ENCODE measurements around the gene MRPL23.

MRPL23 gene

GRCh38 chr11:1953489-1954266 is 6.5 kb downstream of the MRPL23 start:
- DNase-seq (ENCODE audit: low spot score) = no peak

DNA sequence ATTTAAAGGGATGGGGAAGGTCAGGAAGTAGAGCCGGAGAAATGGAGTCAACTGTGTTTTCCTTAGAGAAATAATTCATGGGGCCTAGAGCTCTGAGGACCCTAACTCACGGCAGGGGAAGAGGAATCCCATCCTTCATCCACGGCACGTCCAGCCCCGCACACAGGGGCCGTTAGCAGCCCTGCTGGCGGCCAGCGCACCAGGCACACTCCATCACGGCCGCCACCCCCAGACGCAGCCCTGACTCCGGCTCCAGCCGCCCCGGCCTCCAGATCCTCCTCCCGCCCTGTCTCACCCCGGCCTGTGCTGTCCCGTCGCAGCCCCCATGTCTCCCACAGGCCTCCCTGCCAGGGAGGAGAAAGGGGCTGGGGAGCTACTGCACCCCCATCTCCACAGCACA is 11.2 kb downstream of the MRPL23 start:
- no peak for DNase-seq (ENCODE audit: low spot score)

DNA sequence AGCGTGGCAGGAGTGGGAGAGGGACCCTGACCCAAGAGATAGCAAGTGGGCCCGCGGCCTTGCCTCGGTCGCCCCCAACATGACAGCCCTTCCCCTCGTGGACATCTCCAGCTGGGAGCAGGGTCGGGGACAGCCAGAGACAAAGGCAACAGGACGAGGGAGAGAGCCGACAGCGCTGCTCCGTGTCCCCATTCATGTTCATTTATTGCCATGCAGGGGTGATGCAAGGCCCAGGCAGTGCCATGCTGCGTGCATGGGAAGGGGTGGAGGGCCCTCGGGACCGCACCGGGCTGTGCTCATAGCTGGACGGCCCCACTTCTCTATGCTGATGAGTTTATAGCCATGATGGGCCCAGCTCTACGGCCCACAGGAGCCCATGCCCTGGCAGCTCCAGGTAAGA is 12.7 kb downstream of the MRPL23 start:
- DNase-seq (ENCODE audit: low spot score) = no peak

DNA sequence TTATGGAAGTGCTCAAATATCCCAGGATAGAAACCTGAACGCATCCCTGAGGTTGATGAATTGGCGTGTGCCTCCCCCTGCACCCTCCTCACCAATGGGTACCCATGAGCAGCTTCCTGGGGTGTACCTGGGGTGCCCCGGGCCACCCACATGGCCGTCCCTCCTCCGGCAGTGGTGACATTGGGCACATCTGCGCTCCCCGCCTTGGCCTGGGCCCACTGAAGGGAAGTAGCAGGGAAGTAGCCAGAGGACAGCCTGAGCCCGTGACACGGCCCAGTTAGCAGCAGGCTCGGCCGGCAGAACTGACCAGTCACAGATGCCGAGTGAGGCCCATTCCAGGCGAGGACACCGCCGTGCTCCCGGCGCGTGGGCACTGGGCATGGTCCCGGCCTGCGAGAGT is 16.7 kb downstream of the MRPL23 start:
- no peak for DNase-seq (ENCODE audit: low spot score)

DNA sequence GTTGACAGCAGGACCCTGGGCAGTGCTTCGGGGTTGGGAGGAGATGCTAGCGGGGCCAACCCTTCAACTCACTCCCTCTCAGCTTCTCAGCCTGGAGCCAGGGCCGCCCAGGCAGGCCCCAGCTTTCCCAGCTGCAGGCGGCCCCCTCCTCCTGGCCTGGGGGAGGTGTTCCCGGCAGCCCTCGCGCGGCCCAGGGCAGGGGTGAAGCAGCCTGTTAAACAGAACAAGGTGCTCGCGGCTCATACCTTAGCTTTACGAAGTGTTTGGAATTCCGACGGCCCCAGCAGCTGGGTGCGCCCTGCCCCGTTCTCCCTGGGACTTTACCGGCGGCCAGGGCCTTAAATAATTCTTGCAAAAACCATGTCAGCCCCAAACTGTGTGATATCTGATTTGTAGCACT is 17.2 kb downstream of the MRPL23 start:
- DNase-seq (ENCODE audit: low spot score) = no peak

DNA sequence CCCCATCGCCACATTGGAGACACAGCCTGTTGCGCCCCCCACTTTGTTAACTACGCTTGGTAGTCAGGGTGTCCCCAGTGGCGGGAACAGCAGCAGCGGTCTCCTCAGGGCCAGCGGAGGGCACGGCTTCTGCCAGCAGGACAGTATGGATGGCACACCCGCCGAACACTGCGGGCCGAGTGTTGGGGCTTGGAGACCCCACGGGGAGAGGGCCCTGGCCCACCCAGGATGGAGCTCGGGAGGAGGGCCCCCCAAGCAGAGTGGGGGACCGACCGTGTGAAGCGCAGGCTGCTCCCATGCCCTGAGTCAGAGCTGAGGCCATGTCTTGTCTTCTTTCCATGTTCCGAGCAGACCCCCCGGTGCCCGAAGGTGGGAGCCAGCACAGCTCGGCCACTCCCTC is 17.8 kb downstream of the MRPL23 start:
- no peak for DNase-seq (ENCODE audit: low spot score)

- DNase-seq (ENCODE audit: low spot score) = no peak
Observed at GRCh38 chr11:1966531-1966930, 19.4 kb downstream of the MRPL23 start.

GRCh38 chr11:1967641-1968225 is 20.6 kb downstream of the MRPL23 start:
- DNase-seq (ENCODE audit: low spot score) = no peak

DNA sequence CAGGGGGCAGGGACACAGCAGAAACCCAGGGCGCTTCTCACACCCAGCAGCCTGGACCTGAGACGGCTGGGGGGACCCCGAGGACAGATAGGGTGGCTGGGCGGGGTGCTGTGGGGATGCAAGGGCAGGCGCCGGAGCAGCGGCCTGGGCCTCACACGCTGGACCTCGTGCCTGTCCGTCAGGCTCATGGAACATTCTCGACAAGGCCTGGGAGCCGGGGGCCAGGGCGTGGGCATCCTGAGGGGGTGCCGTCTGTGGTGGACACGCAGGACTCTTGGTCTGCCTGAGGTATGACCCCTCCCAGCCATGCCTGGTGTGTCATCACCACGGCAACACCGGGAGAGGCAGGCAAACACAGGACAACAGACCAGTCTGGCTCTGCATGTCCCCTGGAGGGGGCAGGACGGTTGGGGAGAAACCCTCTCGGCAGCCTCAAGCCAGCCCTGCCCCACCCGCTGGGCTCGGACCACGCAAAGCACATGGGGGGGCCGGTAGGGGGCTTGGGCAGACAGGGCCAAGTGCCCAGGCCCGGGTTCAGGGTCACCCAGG is 21.4 kb downstream of the MRPL23 start:
- DNase-seq (ENCODE audit: low spot score) = no peak

- no peak for DNase-seq (ENCODE audit: low spot score)
Observed at GRCh38 chr11:1969035-1969434, 21.9 kb downstream of the MRPL23 start.

GRCh38 chr11:1969776-1970175 is 22.6 kb downstream of the MRPL23 start:
- no peak for DNase-seq (ENCODE audit: low spot score)

DNA sequence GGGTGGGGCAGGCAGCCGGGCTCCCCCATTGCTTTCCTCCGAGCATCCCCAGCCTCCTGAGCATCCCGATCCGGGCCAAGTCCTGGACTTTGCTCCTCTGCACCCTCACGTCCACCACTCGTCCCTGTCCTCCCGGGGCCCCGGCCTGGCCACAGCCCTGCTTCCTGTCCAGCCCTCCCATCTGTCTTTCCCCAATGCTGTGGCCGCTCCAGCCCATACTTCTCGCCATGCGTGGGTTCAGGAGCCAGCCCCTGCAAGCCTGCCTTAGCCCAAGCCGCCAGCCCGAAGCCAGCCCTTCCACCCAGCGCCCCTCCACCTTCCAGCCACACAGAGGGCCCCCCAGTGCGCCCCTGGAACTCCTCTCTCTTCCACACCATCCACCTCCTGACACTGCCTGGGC is 23.8 kb downstream of the MRPL23 start:
- DNase-seq (ENCODE audit: low spot score) = no peak

DNA sequence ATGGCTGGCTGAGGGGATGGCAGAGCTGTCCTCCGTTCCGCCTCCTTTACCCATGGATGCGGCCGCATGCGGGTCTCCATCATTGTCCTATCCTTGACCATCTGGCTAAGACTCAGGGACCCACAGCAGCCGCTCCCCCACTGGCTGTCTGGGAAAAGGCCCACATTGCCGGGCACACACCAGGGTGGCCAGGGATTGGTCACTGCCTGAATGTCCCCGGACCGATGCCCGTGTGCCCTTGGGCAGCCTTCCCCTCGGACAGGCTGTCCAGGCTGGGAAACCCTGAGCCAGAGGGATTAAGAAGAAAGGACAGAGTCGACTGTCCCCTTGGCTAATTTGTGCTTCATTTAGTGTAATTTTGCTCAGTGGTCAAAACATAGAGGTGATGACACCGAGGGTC is 28.1 kb downstream of the MRPL23 start:
- DNase-seq (ENCODE audit: low spot score) = no peak

DNA sequence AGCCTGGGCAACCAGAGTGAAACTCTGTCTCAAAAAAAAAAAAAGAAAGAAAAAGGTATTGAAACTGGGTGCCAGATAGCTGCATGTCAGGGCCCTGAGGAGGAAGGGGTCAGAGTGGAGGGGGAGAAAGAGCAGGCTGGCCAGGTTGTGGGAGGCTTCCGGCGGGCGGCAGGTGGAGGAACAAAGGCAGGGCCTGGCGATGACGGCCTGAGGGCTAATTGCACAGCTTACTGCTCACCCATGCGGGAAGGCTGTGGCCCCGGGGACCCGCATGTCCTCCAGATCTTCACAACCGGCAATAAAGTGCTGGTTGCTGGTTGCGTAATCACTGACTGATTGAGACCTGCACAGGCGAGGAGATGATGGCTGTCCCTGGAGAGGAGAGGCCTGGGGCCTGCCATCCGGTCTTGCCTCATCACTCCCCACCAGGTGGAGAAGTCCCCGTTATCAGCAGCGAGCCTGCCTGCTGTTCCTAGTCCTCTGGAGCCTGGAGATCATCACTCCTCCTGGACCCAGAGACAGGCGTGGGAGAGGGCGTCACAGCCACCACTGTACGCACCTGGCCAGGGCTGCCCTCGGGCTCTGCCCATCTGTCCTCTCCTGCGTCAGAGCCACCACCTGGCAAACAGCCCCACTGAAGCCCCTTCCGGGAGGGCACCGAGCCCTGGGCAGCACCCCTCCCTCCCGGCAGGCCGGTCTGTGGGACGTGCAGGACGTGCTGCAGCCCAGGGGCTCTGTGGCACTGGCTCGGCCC is 31.8 kb downstream of the MRPL23 start:
- DNase-seq (ENCODE audit: low spot score) = no peak

- DNase-seq (ENCODE audit: low spot score) = no peak
Observed at GRCh38 chr11:1979607-1980006, 32.5 kb downstream of the MRPL23 start.

DNA sequence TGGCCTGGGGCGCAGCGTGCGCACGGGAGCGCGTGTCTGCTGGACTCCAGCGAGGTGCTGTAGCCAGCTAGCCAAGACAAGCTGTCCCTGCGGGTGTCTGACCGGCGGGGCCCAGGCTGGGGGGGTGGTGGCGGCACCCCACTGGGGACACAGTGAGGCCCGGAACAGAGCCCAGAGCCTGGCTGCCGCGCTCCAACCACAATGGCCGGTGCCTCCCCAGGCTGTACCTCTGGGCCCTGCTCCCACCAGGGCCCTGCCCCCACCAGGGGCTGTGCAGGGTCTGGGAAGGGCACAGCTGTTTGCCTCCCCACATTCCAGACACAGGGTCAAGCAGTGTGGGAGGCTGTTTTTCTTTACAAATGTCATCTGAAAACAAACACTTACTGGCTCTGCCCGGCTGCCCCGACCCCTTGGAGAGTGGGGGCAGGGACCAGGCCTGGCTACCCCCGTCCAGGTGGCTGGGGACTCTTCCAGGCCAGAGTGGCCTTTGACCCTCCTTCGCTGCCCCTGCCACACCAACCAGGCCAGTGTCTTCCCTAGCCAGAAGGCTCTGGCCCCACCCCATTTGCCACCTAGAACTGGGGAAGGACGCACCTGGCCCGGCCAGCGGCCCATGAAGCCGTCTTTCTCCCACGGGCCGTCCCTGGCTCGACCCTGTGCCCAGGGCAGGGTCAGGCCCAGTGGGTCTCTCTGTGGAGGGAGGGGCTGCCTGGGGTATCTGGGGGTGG is 35.9 kb downstream of the MRPL23 start:
- DNase-seq (ENCODE audit: low spot score) = no peak

DNA sequence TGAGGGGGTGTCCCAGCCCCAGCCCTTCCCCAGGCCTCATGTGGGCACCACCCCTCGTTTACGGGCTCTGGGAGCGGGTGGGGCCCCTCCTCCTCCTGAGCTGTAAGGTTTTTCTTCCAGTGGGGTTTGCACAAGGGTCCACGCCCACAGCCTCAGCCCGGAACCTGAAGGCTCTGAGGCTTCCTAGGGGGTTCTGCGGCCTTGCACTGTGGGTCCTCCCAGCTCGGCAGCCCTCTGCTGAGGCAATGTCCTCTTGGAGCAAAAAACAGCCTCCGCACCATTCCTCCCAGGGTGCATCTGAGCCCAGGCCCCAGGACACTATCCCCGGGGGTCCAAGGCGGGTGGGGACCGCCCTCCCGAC is 36.4 kb downstream of the MRPL23 start:
- no peak for DNase-seq (ENCODE audit: low spot score)

DNA sequence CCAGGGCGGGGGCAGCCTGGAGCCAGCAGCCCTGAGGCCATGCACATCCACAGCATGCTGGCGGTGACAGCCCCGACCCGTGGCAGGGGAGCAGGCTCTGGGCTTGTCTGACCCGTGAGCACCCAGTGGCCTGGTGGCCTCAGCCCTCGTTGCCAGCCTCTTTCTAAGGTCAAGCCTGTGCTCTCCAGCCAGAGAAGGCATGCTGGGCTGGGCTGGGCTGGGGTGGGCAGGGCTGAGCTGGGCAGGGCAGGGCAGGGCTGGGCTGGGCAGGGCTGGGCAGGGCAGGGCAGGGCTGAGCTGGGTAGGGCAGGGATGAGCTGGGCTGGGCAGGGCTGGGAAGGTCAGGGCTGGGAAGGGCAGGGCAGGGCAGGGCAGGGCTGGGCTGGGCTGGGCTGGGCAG is 39.9 kb downstream of the MRPL23 start:
- DNase-seq (ENCODE audit: low spot score) = no peak

DNA sequence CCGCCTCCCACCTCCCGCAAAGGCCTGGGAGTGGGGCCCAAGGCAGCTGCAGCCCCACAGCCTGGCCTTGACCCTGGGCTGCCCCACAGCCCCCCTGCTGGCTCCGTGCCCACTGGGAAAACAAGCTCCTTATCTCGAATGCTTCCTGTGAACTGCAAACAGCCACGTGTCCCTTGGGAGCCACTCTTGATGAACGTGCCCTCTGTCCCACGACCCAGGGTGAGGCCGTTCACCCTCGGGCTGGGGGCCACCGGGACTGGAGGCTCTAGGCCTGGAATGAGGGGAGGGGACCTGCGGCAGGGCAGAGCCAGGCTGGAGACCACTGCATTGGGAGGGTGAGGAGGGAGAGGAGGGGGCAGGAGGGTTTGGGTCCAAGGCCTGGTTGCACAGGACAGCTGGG is 41.0 kb downstream of the MRPL23 start:
- no peak for DNase-seq (ENCODE audit: low spot score)

DNA sequence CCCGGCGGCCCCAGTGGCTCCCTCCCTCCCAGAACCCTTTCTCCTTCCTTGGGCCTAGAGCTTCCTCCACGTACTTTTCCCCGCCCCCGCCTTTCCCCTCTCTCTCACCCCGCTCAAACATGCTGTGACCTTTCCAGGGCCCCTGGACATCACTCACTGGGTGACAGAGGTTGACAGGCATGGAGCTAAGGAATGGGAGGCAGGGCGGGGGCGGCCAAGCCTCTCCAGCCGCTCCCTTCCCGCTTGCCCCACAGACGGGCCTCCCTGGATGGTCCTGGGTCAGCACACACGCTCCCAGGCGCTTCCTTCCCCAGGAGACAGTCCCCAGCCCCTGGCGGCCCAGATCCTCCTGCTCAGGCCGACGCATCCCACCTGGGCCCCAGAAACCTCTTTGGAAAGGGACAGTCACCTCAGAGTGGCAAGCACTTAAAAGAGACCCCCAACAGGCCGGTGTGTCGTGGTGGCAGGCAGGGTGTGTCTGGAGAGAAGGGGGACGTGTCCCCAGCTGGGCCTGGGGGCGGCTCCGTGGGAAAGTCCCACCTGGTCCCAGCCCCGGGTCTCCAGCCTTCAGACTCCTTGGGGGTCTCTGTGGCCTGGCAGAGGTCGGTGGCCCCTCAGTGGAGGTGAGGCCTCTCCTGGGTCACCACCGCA is 41.7 kb downstream of the MRPL23 start:
- DNase-seq (ENCODE audit: low spot score) = no peak

DNA sequence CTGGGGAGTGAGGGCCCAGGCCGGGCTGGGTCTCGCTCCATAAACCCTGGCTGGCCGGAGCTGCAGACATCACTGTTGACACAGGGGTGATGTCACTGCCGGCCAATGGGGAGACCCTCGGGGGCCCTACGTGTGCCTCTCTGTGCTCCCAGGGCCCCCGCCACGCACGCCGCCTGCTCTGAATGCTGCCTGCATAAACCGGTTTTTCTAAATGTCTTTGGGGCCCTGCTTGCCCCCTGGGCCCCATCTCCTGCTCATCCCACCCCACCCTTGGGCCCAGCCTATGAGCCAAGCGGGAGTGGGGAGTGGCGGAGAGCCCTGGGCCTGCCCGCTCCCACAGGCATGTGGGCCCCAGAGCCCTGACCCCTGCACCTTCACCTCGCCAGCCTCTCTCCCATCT is 42.8 kb downstream of the MRPL23 start:
- no peak for DNase-seq (ENCODE audit: low spot score)
